ENCODE results near the gene PPM1A.

DNA sequence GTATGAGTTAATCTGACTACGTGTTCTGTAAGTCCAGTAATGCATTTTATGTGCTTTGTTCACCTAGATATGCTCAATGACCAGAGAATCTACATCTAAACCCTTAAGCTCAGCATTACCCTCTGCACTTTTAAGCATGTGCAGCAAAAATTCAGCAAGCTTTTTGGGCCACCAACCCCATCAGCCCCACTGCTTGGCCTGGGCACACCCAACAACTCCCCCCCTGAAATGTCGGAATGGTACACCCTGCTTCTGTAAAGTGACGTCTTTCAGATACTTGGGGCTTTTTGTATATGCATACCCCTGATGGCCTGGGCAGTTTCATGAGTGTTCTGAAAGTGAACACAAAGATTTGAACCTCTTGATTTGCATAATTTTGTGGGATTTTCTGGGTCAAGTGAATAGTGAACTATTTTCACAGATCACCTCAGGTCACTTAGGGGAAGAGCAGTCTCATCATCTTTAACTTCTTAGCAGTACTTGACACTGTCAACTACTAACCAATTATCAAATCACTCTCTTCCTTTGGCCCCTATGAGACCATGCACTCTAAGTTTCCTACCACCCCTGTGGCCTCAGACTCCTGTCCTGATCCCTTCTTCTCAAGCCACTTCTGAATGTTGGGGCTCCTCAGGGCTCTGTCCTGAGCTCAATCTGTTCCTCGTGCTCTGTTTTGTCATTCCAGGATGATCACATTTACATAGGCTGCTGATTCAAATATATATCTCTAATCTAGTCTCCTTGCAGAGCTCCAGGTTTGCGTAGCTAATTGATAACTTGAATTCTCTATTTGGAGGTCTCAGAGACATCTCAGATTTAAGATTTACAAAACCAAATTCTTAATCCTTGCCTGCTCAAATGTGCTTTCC, 36.3 kb upstream of the PPM1A start:
- TF ChIP-seq SUZ12 (IDR thresholded peaks at IDR 0.05) (no peak), HDGF (IDR thresholded peaks at IDR 0.05; ENCODE audit: borderline replicate concordance) (no peak), BHLHE40 (IDR thresholded peaks at IDR 0.05; ENCODE audit: borderline replicate concordance) (no peak), FOXM1 (IDR thresholded peaks at IDR 0.05; ENCODE audit: borderline replicate concordance) (no peak), ZNF384 (IDR thresholded peaks at IDR 0.05) (no peak), LEF1 (IDR thresholded peaks at IDR 0.05; ENCODE audit: borderline replicate concordance) (no peak), L3MBTL2 (conservative IDR thresholded peaks at IDR 0.05) (no peak)
